ENCODE data around the gene LIPM. TPM values are rescaled to one million over a fixed set of nuclear protein-coding genes. Genes with fewer than 3 reads are reported as not detected.
"Not testable (repeated sequence)": the region's sequence is repeated elsewhere in the genome, so short reads cannot be mapped to it uniquely, and the experiment has no call there.

The LIPM gene
- total RNA-seq, 1 donor from 2014 or later = not detected

DNA sequence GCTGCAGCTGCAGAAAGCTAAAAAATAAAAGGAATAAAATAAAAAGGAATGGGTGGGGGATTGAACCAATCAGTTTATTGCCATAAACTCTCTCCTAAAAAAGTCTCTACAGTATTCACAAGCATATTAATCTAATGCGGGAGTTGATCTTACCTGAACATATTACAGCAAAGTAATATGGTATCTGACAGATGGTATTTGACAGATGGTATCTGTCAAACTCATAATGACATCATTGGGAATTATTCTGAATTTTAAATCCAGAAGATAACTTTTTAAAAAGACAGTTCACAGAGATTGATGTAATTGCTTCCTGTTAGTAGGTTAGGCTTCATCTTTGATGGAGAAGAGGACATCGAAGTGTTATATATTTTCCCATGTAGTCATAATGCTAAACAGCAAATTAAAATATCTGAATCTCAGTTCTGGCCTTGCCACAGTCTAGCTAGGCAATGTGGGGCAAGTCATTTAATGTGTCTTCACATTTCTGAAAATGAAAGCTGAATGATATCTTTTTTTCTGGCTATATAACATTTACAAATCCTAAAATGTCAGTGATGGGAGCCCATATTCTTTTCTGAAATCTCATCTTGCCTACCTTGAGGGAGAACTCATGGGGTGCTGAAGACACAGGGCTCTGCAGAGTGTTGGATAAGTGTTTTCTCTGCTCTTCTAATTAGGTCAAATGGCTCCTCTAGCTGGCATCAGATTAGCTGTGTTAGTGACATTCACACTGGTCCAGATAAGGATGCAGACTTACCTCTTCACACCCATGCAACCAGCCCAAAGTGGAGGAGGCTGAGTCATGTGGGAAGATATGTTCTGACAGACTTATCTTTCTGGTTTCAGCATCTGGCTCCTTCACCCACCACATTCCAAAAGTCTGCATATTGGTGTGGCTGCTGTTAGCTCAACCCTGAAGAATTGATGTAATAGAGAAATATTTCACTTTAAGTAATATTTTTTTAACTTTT, 2.1 kb upstream of the LIPM start:
- peak; percentile 42 for DNase-seq (ENCODE audit: low spot score)

DNA sequence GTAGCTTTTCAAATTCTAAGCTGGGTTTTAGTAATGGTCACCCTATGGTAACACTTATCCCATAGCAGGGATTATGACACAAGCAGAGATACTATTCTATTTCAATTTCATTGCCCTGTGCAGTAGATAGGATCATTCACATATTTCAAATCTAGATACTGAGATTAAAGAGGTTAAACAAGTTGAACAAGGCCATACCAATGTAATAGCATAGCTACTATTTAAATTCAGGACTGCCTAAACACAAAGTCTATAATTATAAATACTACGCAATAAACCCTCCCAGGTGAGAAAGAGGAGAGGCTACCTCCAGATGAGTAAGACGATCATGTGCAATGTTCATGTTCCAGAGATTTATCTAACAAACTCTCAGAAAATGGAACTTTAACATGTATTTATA, 1.1 kb downstream of the LIPM start:
- DNase-seq (ENCODE audit: low spot score) = no peak

DNA sequence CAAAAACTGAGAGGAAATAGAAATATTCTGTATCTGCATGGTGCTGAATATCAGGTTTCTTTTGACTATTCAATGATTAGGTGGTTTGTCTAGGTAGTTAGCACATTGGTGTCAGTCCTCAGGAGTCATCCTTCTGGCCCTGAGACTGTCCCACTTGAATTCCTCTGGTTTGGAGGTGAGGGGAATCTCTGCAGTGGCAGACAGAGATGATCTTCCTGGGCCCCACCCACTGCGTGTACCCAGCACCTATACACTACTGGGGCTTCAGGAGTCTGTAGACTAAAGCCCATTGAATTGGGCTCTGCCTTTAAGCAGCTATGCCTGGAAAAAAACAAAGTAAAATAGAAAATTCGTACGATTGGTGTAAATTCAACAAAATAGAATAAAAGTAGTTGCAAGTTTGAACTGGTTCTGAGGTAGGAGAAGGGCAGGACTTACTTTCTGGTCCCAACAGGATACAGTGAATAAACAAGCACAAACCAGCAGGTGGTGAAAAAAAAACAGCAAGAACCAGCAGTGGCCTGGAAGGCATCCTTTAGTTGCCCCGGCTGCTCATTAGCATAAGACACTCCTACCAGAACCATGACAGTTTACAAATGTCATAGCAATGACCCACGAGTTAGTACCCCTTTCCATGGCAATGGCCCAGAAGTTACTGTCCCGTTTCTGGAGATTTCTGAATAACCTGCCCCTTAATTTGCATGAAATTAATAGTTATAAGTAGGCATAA, 1.7 kb downstream of the LIPM start:
- DNase-seq (ENCODE audit: low spot score) = no peak

DNA sequence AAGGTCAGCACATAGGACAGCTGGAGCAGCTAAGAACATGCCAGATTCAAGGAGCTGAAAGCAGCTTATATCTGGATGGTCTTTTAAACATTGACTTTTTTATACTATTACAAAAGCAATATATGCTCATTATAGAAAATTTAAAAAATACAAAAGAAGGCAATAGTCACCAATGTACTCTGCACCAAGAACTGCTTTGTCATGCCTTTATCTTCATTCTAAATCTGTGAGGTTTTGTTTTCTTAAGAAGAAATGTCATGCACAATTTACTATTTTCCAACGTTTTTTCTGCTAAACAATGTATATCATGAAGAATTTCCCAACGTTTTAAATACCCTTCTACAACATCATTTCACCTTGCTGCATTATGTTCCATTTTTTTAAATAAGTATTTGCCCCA, 2.8 kb downstream of the LIPM start:
- DNase-seq (ENCODE audit: low spot score) = no peak

DNA sequence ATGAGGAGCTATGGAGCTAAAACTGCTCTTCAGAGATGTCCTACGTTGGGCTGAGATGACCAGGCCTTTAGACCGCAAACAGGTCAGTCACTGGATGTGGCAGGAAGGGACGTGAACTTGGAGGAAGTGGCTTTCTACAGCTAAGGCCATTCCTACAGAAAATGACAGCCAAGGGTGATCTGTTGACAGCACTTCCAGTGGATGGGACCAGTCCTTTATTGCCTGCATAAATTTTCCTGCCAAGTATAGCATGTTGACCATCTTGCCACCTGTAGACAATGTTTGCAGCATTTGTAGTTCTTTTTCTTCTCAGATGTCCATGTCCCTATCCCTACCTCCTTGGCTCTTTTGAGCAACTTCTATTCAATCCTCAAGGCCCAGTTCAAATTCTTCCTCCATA, 3.4 kb downstream of the LIPM start:
- DNase-seq (ENCODE audit: low spot score) = no peak

DNA sequence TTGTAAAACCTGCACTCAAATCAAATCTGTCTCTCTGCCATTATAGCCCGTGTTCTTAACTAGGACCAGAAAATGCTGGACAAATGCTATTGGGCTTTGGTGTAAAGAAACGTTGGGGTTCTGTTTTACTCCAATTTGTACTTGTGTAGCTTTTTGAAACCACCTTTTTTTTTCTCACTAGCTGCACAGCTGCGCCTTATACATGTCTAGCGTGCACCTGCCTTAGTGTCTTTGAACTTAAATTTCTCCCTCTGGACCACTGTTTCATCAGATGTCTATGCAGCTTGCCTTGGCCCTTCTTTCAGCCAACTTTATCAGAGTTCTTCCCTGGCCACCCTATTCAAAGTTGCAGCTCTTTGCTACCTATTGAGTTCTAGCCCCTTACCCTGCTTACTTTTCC, 7.1 kb downstream of the LIPM start:
- DNase-seq (ENCODE audit: low spot score) = no peak

DNA sequence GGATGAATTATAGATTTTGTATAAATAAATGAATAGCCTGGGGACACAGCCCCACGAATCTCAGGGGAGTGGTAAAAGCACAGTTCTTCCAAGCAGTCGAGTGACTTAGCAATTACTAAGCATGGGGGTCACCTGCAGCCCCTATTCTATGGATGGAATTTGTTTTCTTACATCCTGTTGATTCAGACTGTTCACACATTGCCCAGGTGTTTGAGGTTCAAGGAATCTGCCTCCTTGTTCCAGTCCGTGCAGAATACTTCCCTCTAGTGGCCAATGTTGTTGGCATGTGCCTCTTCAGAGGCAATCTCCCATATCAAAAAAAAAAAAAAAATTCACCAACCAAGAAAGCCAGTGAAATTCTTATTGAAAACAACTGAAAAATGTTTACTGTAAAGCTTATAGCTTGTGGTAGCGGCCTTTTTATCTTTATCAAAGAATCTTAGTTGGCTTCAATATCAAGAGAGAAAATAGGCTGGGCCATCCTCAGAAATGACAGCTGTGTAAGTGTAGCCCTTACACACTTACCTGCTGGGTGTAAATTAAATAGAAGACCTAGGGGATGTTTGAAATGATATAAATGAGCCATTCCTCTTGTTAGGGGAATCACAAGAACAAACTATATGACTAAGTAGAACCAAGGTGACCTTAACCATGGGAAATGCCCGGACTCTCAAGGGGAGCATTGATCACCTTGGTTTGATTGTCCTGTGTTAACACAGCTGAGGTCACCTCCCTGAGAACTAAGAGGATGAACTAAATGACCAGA, 7.8 kb downstream of the LIPM start:
- peak; percentile 52 for DNase-seq (ENCODE audit: low spot score)

DNA sequence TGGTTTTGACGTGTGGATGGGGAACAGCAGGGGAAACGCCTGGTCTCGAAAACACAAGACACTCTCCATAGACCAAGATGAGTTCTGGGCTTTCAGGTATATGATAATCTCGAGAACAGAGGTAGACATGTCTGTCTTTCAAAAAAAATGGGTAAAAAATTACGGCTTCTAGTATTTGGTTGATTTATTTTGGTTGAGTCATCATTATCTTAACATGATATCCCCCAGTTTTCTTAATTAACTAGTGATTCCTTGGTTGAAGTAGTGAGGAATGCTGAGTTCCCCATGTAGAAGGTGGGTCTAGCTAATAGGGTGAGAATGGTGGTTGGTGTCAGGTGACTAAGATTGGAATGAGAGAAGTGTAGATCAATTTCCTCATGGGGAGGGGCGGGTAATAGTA, 10.7 kb downstream of the LIPM start:
- DNase-seq (ENCODE audit: low spot score) = no peak

DNA sequence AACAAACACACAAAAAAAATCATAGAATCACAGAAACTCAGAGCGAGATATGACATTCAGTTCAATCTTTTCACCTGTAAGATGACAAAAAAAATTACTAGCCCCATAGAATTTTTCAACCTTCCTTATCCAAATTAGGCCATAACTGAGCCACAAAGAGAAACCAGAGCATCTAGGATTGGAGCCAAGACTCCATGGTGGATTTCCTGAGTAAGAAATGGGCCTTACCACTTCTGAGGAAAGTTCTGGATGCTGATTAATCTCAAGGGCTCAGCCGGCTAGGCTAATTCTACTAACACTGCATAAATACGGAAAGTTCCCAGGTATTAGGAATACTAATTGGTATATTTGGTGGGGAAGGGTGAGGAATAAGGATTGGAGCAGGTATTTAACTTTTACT, 16.8 kb downstream of the LIPM start:
- no peak for DNase-seq (ENCODE audit: low spot score)

DNA sequence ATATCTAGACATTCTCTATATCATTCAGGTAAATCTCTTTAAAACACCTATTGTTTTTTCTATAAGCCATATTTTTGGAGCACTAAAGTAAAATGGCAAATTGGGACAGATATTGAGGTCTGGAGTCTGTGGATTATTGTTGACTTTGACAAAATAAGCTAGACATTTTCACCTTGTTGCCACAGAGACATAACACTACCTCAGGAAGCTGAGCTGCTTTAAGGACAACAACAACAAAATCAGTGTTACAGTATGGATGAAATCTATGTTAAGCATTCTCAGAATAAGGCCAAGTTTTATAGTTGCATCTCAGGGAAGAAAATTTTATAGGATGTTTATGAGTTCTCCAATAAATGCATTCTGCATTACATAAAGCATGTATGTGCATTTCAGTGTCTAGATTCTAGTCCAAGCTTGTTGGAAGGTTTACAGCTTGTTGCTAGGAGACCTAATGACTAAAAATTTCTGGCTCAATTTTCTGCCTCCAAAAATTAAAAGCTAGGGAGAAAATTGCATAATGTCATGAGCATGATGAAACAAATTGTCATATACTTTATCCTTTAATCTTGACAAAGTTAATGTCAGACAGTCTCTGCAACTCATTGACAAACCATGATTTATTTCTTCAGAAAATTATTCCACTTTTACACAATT, 18.3 kb downstream of the LIPM start:
- peak; percentile 90 for DNase-seq (ENCODE audit: low spot score)

DNA sequence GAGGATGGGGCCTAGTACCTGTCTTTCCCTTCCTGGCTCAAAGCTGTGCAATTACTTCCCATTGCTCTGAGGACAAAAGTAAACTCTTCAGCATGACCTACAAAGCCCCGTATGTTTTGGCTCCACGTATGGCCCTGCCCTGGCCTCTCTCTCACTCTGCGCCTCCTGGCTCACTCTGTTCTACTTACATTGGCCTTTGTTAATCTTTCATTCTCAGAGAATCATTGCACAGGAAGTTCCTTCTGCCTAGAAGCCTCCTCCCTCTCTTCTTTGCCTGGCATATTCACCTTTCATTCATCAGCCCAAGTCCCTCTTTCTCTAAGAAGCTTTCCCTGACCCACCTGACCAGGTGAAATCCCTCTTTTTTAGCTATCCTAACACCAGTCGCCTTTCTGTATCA, 23.9 kb downstream of the LIPM start:
- no peak for DNase-seq (ENCODE audit: low spot score)

DNA sequence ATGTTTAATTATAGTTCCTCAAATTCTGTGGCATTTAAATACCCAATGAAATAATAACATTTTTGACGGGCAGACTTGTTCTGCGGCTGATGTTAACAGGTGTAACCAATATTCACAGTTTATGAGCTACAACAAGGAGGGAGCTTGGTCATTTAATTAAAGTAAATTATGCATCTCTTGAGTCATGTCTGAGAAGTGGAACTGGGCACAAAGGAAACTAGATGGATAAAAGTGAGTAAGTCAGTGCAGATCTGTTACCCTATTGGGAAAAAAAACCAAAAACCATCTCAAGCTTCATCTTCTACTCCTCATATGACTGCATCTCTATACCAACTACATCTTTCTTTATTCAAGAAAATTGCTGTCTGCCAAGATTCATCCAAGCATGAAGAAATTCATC, 25.1 kb downstream of the LIPM start:
- DNase-seq (ENCODE audit: low spot score) = no peak

DNA sequence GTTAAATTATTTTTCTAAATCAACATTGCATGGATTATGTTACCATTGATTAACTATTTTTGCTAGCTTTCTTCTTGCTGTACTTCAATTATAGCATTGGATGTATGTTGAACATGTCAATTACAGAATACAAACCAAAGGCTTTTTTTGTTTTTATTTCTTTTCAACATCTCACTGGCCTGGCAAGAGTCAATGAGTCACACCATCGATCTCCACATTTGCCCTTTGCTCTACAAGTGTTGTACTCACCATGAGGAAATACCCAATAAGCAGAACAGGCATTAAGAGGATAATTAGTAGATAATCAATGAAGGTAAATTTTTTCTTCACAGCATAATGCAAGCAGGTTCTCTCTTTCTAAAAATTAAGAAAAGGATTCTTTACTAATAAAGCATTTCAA, 25.8 kb downstream of the LIPM start:
- DNase-seq (ENCODE audit: low spot score) = no peak

DNA sequence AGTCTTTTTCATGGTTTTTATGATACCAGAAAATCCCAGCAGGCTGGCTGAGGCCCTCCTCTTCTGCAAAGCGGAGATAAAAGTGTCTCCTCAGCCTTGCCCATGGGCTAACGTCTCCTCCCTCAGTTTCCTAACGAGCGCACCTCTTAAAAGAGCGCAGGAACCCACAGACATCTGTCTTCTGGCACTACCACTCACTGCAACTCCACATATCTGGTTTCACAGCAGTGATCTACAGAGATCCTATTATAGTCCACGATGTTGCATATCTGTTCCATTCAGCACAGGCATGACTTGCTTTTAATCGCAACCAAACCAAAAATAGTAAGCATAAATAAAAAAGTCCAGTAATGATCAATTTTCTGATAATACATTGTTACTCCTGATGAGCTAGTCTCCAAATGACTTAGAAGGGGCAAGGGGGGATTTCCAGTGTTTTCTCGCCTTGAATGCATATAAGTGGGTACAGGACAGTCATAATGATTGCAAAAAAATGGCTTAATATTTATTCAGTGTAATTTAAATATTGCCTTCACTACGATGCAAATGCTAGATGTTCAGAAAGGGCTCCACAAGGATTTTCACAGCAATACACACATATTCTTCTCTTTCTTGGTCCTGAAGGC, 28.2 kb downstream of the LIPM start:
- DNase-seq (ENCODE audit: low spot score) = no peak

DNA sequence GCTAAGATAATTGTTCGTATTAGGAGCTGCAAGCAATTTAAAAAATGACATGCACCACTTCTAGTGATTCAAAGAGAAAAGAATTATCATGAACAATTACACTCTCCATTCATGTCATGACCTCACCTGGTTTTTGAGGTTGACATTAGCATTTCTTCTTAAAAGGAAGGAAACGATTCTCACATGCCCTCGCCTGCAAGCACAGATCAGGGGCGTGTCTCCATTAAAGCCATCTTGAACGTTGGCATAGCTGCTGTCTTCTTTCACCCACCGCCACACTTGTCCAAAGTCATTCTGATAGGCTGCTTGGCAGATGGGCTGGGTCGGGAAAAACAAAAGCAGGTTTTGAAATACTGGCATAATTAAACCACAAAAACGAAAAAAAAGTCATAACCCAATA, 29.2 kb downstream of the LIPM start:
- no peak for DNase-seq (ENCODE audit: low spot score)

DNA sequence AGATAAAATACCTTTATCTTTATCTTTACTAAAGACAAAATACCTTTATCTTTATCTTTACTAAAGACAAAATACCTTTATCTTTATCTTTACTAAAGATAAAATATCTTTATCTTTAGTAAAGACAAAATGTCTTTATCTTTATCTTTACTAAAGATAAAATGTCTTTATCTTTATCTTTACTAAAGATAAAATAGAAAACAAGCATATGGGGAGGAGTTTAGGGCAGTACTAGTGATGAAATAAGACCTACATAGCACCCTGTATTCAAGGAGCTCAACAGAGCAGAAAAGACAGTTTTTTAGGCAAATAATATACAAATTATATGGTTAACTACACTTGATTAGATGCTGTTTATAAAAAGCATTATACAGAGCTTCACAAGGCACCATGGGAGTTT, 29.8 kb downstream of the LIPM start:
- no peak for DNase-seq (ENCODE audit: low spot score)

DNA sequence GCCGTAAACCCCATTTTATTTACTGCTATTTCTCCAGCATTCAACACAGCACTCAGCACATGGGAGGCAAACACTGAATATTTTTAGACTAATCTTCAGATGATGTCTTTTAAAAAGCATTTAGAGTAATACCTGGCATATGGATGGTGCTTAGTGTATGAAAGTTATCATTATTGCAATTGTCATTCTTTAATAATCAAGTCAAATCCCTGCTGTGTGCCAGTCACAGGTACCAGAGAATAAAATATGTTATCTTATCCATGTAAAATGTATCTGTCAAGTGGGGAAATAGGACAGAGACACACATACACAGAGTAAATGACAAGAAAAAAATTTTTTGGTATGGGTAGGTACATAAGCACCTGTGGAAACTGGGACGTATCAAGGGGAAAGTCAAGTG, 30.6 kb downstream of the LIPM start:
- DNase-seq (ENCODE audit: low spot score) = no peak

DNA sequence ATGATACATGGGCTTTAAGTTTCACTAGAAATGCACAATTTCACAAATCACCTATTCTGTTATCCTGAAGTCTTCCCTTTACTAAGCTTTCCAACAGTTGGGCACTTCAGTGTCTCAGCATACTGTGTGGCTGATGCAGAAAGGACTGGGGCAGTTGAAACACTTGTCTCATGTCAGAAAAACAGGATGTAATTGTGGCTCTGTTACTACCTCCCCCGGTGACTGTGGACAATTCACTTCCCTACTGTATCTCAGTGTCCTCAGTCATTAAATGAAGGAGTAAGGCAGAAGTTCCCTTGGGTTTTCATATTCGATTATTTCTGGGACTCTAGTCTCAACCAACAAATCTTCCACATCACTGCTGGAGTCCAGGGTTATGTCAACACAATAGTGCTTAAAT, 31.2 kb downstream of the LIPM start:
- DNase-seq (ENCODE audit: low spot score) = no peak

DNA sequence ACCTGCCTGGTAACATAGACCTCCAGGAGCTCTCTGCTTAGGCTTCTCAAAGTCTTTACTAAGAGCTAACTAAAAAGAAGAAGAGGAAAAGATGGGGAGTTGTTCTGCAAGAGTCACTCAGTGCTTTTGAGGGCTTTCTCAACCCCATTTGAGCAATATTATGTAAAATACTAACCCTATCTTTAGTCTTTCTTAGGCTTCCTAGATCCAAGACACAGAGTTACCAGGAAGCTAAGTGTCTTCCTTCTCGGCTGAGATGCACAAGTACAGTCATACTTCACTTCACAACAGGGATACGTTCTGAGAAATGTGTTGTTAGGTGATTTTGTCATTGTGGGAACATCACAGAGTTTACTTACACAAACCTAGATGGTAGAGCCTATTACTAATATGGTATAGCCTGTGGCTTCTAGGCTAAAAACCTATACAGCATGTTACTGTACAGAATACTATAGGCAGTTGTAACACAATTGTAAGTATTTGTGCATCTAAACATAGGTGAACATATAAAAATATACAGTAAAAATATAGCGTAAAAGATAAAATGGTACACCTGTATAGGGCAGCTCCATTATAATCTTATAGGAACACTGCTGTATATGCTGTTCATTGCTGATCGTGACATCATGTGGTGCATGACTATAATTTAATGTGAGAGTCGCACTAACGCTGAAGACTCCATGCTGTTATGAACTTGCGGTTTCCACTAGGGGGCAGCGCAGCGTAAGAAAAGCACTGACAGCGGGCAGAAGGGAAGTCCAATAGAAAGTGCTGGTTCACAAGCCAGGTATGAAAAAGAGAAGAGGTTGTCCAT, 32.8 kb downstream of the LIPM start:
- peak; percentile 91 for DNase-seq (ENCODE audit: low spot score)

DNA sequence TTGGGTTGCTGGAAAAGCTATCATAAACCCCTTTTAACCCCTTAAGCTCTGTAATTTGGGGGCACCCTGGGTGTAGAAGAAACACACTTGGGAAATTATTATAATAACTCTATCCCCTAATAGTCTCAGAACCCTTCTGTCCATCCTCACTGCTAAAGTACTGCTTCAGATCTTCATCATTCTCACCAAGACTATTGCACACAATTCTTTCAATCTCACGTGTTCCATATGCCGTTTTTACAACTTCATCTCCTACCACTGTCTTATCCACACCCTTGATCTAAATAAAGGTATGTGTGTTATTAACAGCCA, 33.3 kb downstream of the LIPM start:
- no peak for DNase-seq (ENCODE audit: low spot score)

DNA sequence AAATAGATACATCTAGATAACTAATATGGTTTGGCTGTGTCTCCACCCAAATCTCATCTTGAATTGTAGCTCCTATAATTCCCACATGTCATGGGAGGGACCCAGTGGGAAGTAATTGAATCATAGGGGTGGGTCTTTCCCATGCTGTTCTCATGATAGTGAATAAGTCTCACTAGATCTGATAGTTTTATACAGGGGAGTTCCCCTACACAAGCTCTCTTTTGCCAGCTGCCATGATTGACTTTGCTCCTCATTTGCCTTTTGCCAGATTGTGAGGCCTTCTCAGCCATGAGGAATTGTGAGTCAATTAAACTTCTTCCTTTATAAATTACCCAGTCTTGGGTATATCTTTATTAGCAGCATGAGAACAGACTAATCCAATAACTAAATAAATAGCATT, 35.1 kb downstream of the LIPM start:
- not testable (repeated sequence) for DNase-seq (ENCODE audit: low spot score)
